ENCODE results near the gene HDAC9.
A peak's percentile ranks its signal among the peaks of the same experiment; 100 is the strongest.

Gene HDAC9

DNA sequence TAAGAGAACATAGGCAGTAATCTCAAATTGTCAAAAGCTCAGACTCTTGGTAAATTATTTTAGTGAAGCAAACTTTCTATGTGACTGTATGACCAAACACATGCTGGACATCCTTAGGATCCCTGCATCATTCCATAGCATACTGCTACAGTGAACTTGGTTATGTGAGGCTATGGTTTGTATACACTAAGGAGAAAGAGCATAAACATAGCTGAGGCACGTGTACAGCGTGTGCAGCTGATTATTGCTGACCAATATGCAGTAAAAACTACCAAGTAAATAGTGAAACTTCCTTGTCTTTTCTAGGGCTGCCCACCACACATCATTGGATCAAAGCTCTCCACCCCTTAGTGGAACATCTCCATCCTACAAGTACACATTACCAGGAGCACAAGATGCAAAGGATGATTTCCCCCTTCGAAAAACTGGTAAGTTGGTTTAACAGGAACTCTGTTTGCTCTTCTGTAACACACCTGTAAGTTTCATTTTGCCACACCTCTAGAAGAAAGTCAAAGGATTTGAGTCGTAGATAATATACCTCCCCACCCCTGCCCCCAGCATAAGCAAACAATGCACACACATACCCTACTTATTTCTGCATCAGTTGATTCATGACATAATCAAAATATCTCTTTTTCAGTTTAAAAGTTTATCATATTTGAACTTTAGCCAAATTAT, 98.2 kb downstream of the HDAC9 start (continued):
- TF ChIP-seq, protein P1, sequence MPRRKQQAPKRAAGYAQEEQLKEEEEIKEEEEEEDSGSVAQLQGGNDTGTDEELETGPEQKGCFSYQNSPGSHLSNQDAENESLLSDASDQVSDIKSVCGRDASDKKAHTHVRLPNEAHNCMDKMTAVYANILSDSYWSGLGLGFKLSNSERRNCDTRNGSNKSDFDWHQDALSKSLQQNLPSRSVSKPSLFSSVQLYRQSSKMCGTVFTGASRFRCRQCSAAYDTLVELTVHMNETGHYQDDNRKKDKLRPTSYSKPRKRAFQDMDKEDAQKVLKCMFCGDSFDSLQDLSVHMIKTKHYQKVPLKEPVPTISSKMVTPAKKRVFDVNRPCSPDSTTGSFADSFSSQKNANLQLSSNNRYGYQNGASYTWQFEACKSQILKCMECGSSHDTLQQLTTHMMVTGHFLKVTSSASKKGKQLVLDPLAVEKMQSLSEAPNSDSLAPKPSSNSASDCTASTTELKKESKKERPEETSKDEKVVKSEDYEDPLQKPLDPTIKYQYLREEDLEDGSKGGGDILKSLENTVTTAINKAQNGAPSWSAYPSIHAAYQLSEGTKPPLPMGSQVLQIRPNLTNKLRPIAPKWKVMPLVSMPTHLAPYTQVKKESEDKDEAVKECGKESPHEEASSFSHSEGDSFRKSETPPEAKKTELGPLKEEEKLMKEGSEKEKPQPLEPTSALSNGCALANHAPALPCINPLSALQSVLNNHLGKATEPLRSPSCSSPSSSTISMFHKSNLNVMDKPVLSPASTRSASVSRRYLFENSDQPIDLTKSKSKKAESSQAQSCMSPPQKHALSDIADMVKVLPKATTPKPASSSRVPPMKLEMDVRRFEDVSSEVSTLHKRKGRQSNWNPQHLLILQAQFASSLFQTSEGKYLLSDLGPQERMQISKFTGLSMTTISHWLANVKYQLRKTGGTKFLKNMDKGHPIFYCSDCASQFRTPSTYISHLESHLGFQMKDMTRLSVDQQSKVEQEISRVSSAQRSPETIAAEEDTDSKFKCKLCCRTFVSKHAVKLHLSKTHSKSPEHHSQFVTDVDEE (CRISPR knock-in tag; IDR thresholded peaks at IDR 0.05), result no peak

DNA sequence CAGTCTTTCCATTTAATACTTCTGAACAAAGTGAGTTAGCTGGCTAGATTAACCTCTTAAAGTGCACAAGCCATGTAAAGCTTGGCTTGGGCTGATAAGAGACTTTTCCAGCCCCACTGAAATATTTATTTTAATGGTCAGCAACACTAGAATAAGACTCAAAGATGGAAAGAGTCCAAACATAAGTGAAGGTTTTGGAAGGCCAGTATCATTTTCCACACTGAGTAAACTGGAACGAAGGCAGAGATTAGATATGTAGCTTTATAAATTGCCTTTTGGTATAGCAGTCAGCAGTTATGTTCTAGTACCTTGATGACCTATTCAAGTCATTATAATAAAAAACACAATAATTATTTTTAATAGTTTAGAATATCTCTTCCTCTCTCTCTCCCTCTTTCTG, 102.2 kb downstream of the HDAC9 start:
- ATAC-seq, result no peak
- no peak for TF ChIP-seq TCF4 (CRISPR knock-in tag; IDR thresholded peaks at IDR 0.05; ENCODE audit: borderline replicate concordance)
- TF ChIP-seq CSDC2 (CRISPR knock-in tag; IDR thresholded peaks at IDR 0.05), result no peak
- no peak for TF ChIP-seq ZC3H10 (CRISPR knock-in tag; IDR thresholded peaks at IDR 0.05)
- no peak for TF ChIP-seq GLIS3 (CRISPR knock-in tag; IDR thresholded peaks at IDR 0.05)
- TF ChIP-seq RARB (CRISPR knock-in tag; IDR thresholded peaks at IDR 0.05), result no peak
- no peak for TF ChIP-seq ESRRG (CRISPR knock-in tag; IDR thresholded peaks at IDR 0.05)
- TF ChIP-seq ARNTL (CRISPR knock-in tag; IDR thresholded peaks at IDR 0.05; ENCODE audit: borderline replicate concordance, low read depth), result no peak
- TF ChIP-seq, protein P2, sequence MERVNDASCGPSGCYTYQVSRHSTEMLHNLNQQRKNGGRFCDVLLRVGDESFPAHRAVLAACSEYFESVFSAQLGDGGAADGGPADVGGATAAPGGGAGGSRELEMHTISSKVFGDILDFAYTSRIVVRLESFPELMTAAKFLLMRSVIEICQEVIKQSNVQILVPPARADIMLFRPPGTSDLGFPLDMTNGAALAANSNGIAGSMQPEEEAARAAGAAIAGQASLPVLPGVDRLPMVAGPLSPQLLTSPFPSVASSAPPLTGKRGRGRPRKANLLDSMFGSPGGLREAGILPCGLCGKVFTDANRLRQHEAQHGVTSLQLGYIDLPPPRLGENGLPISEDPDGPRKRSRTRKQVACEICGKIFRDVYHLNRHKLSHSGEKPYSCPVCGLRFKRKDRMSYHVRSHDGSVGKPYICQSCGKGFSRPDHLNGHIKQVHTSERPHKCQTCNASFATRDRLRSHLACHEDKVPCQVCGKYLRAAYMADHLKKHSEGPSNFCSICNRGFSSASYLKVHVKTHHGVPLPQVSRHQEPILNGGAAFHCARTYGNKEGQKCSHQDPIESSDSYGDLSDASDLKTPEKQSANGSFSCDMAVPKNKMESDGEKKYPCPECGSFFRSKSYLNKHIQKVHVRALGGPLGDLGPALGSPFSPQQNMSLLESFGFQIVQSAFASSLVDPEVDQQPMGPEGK (CRISPR knock-in tag; IDR thresholded peaks at IDR 0.05; ENCODE audit: borderline replicate concordance), result no peak

DNA sequence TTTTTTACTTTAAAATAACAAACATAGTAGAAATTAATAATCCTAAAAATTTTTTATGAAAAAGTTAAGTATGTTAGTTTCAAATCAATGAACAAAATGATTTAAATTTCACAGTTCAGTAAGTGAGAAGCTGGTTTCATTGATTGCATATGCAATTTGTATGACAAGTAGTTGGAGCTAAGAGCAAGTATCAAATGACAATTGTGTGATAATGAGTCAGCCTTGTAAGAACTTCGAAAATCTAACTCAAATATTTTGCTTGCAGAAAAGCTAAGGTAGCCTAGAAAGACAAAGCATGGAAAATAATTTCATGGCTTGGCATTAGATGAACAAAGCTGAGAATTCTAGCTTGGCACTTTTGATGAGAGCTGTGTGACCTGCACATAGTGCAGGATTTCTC, 111.5 kb downstream of the HDAC9 start:
- peak; percentile 42; the same call in 2 of the 3 replicates for ATAC-seq
- no peak for TF ChIP-seq ZC3H10 (CRISPR knock-in tag; IDR thresholded peaks at IDR 0.05)
- TF ChIP-seq BACH2 (CRISPR knock-in tag; IDR thresholded peaks at IDR 0.05; ENCODE audit: borderline replicate concordance), result no peak
- TF ChIP-seq POU6F1 (CRISPR knock-in tag; IDR thresholded peaks at IDR 0.05; ENCODE audit: borderline replicate concordance, low read depth), result no peak
- TF ChIP-seq ZNF565 (CRISPR knock-in tag; conservative IDR thresholded peaks at IDR 0.05; ENCODE audit: low read depth), result no peak
- no peak for TF ChIP-seq ZFP3 (CRISPR knock-in tag; IDR thresholded peaks at IDR 0.05)
- no peak for TF ChIP-seq TOX (CRISPR knock-in tag; IDR thresholded peaks at IDR 0.05; ENCODE audit: borderline replicate concordance)
- TF ChIP-seq CSDC2 (CRISPR knock-in tag; IDR thresholded peaks at IDR 0.05), result no peak
- TF ChIP-seq, protein P3, sequence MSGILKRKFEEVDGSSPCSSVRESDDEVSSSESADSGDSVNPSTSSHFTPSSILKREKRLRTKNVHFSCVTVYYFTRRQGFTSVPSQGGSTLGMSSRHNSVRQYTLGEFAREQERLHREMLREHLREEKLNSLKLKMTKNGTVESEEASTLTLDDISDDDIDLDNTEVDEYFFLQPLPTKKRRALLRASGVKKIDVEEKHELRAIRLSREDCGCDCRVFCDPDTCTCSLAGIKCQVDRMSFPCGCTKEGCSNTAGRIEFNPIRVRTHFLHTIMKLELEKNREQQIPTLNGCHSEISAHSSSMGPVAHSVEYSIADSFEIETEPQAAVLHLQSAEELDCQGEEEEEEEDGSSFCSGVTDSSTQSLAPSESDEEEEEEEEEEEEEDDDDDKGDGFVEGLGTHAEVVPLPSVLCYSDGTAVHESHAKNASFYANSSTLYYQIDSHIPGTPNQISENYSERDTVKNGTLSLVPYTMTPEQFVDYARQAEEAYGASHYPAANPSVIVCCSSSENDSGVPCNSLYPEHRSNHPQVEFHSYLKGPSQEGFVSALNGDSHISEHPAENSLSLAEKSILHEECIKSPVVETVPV (CRISPR knock-in tag; IDR thresholded peaks at IDR 0.05), result no peak
- TF ChIP-seq CREB5 (CRISPR knock-in tag; IDR thresholded peaks at IDR 0.05; ENCODE audit: low read depth), result no peak

GRCh38 chr7:18610331-18610948, 114.9 kb downstream of the HDAC9 start:
- no peak for TF ChIP-seq POU6F1 (CRISPR knock-in tag; IDR thresholded peaks at IDR 0.05; ENCODE audit: borderline replicate concordance, low read depth)
- TF ChIP-seq SNAI2 (CRISPR knock-in tag; IDR thresholded peaks at IDR 0.05), result no peak
- TF ChIP-seq PPARA (CRISPR knock-in tag; IDR thresholded peaks at IDR 0.05; ENCODE audit: borderline replicate concordance), result no peak
- TF ChIP-seq CREB5 (CRISPR knock-in tag; IDR thresholded peaks at IDR 0.05; ENCODE audit: low read depth), result no peak
- TF ChIP-seq ZFP3 (CRISPR knock-in tag; IDR thresholded peaks at IDR 0.05), result no peak
- no peak for TF ChIP-seq TOX (CRISPR knock-in tag; IDR thresholded peaks at IDR 0.05; ENCODE audit: borderline replicate concordance)
- TF ChIP-seq CSDC2 (CRISPR knock-in tag; IDR thresholded peaks at IDR 0.05), result no peak
- TF ChIP-seq, protein P2 (CRISPR knock-in tag; IDR thresholded peaks at IDR 0.05; ENCODE audit: borderline replicate concordance), result no peak
- TF ChIP-seq OSR1 (CRISPR knock-in tag; IDR thresholded peaks at IDR 0.05), result no peak
- TF ChIP-seq ISL1 (CRISPR knock-in tag; IDR thresholded peaks at IDR 0.05), result no peak
- peak; percentile 65; the same call in 2 of the 3 replicates for ATAC-seq

All from SK-N-SH treated with all-trans-retinoic acid at 6 μM for 48 hours (cell line).